Measurements from ENCODE around the gene SPIN1. TPM values are rescaled to one million over a fixed set of nuclear protein-coding genes. Genes with fewer than 3 reads are reported as not detected.

SPIN1 gene
- polyA plus RNA-seq, 1 experiment = 119 TPM

DNA sequence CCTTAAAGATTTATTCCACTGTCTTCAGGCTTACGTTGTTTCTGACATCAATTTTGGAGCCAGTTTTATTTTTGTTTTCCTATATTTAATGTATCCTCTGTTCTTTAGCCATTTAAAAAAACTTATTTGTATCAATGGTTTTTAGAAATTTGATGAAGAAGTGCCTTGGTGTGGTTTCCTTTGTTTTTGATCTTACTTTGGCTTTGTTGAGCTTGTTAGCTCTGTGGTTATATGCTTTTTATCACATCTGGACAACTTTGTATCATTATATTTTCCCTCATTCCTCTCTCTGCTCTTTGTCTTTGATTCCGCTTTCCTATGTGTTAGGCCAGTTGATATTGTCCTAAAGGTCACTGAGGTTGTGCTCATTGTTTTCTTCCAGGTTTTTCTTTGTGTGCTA lies 58.5 kb downstream of the SPIN1 start:
- Histone ChIP-seq H3K27me3 (ENCODE audit: control insufficient read depth, insufficient read depth, low read length) (no peaks in the 10 kb centered on the region), H3K4me3 (ENCODE audit: low read depth, low read length) (no peak overlapping the region), H3K27ac (ENCODE audit: low read depth, low read length) (no peak overlapping the region), H3K9me3 (ENCODE audit: control insufficient read depth, insufficient read depth, low read length) (peaks cover 4% of the 10 kb centered on the region; the same call in 1 of the 2 replicates)
- TF ChIP-seq, protein P1, sequence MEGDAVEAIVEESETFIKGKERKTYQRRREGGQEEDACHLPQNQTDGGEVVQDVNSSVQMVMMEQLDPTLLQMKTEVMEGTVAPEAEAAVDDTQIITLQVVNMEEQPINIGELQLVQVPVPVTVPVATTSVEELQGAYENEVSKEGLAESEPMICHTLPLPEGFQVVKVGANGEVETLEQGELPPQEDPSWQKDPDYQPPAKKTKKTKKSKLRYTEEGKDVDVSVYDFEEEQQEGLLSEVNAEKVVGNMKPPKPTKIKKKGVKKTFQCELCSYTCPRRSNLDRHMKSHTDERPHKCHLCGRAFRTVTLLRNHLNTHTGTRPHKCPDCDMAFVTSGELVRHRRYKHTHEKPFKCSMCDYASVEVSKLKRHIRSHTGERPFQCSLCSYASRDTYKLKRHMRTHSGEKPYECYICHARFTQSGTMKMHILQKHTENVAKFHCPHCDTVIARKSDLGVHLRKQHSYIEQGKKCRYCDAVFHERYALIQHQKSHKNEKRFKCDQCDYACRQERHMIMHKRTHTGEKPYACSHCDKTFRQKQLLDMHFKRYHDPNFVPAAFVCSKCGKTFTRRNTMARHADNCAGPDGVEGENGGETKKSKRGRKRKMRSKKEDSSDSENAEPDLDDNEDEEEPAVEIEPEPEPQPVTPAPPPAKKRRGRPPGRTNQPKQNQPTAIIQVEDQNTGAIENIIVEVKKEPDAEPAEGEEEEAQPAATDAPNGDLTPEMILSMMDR (IDR thresholded peaks at IDR 0.05; ENCODE audit: low read depth, low read length) = no peak
- ChIA-PET CTCF (interaction anchor here (0.7 kb wide), 1 partner anchor 12 kb away, joined by 4 read pairs; no protein-coding TSS in a partner anchor), POLR2A (no interaction called here)
- DNase-seq (ENCODE audit: low read depth, low spot score) = no peak

DNA sequence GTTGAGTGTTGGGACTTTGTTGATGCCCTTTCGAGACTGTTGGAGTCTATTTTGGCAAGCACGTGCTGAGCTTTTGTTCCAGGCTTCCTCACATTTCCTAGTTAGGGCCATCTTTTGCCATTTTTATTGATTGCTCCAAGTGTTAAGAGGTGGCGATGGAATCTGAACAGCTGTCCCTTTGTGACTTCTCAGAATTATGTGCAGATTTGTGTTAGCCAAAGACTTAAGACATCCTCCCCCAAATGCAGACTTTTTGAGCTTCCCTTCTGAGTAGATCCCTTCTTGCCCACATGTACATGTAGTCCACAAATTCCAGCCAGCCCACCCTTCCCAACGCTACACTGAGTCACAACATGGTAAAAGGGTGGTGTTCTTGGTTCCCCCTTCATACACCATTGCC lies 59.2 kb downstream of the SPIN1 start:
- no peak for DNase-seq (ENCODE audit: low read depth, low spot score)
- no peak overlapping the region for H3K4me3 ChIP-seq (ENCODE audit: low read depth, low read length)
- no peaks in the 10 kb centered on the region for H3K27me3 ChIP-seq (ENCODE audit: control insufficient read depth, insufficient read depth, low read length)
- CTCF ChIA-PET = interaction anchor here (0.6 kb wide), 1 partner anchor 40 kb away, joined by 3 read pairs; no protein-coding TSS in a partner anchor
- peaks cover 4% of the 10 kb centered on the region; the same call in 1 of the 2 replicates for H3K9me3 ChIP-seq (ENCODE audit: control insufficient read depth, insufficient read depth, low read length)
- TF ChIP-seq, protein P1 (IDR thresholded peaks at IDR 0.05; ENCODE audit: low read depth, low read length) = no peak
- no peak overlapping the region for H3K27ac ChIP-seq (ENCODE audit: low read depth, low read length)
- POLR2A ChIA-PET = no interaction called here

- Histone ChIP-seq H3K27ac (ENCODE audit: low read depth, low read length) (no peak overlapping the region), H3K9me3 (ENCODE audit: control insufficient read depth, insufficient read depth, low read length) (no peaks in the 10 kb centered on the region), H3K4me3 (ENCODE audit: low read depth, low read length) (no peak overlapping the region), H3K27me3 (ENCODE audit: control insufficient read depth, insufficient read depth, low read length) (no peaks in the 10 kb centered on the region)
- TF ChIP-seq, protein P1 (IDR thresholded peaks at IDR 0.05; ENCODE audit: low read depth, low read length) = no peak
- no peak for DNase-seq (ENCODE audit: low read depth, low spot score)
- ChIA-PET POLR2A (no interaction called here), CTCF (interaction anchor here (1.1 kb wide), 1 partner anchor 128 kb away, joined by 3 read pairs; no protein-coding TSS in a partner anchor)
These were observed 62.9 kb downstream of the SPIN1 start for GRCh38 chr9:88451160-88451559.

DNA sequence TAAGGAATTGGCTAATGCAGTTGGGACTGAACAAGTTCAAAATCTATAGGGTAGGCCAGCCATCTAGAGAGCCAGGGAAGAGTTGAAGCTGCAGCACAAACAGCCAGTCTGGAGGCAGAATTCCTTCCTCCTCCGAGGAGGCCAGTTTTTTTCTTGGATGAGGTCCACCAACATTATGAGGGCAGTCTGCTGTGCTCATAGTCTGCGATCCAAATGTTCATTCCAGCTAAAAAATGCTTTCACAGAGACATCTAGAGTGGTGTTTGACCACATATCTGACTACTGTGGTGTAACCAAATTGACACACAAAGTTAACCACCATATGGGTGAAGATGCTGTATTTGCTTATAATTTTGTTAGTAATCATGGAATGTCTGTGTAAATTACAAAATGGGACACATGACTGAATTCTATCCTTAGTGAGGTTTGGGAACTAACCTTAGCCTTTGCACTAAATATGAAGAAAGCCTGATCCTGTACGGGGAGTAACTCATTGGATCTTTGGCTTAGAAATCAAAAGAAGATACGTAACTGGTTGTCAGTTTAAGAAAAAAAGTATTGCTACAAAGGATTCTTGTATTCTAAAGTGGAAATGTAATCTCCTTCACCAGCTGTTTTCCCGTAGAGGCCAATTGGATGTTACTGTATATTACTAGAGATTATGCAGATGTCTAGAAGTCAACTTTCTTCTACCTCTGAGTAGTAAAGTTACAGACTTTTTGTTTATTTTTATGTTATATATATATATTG lies 70.6 kb downstream of the SPIN1 start:
- Histone ChIP-seq H3K9me3 (ENCODE audit: control insufficient read depth, insufficient read depth, low read length) (no peaks in the 10 kb centered on the region), H3K27ac (ENCODE audit: low read depth, low read length) (peak overlapping the region; percentile 39), H3K27me3 (ENCODE audit: control insufficient read depth, insufficient read depth, low read length) (no peaks in the 10 kb centered on the region), H3K4me3 (ENCODE audit: low read depth, low read length) (no peak overlapping the region)
- TF ChIP-seq, protein P1 (IDR thresholded peaks at IDR 0.05; ENCODE audit: low read depth, low read length) = no peak
- no peak for DNase-seq (ENCODE audit: low read depth, low spot score)
- POLR2A ChIA-PET = no interaction called here
- CTCF ChIA-PET = no interaction called here

DNA sequence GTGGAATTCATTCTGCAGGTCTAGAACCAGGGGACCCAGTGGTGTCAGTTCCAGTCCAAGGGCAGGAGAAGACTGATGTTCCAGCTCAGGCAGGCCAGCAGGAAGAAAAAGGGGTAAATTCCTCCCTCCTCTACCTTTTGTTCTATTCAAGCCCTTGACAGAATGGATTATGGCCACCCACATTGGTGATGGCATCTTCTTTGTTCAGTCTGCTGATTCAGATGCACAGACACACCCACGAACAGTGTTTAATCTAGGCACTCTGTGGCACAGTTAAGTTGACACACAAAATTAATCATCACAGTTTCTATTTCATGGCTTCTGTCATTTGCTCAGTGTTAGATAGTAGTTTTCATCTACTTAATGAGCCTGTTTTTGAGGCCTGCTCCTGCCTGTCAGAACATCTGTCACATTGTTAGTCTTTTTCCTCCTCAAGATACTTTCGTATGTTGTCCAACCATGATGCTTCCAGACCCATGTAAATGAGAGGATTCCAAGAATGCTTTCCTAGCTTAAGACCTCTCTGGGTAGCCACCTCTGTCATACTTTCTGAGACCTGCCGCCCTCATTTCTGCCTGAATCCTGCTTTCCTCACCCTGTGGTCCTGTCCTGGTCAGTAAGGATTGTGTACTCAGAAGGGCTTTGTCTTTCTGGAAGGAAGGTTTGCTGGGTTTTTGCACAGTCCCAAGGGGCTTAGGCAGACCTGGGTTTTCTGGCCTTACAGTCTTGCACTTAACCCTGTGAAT lies 72.5 kb downstream of the SPIN1 start:
- DNase-seq (ENCODE audit: low read depth, low spot score) = no peak
- no peaks in the 10 kb centered on the region for H3K27me3 ChIP-seq (ENCODE audit: control insufficient read depth, insufficient read depth, low read length)
- H3K9me3 ChIP-seq (ENCODE audit: control insufficient read depth, insufficient read depth, low read length) = no peaks in the 10 kb centered on the region
- no peak overlapping the region for H3K4me3 ChIP-seq (ENCODE audit: low read depth, low read length)
- ChIA-PET CTCF (no interaction called here), POLR2A (no interaction called here)
- no peak overlapping the region for H3K27ac ChIP-seq (ENCODE audit: low read depth, low read length)
- TF ChIP-seq, protein P1 (IDR thresholded peaks at IDR 0.05; ENCODE audit: low read depth, low read length) = no peak
